ENCODE data around the gene KCTD17.
"Not testable (repeated sequence)": the region's sequence is repeated elsewhere in the genome, so short reads cannot be mapped to it uniquely, and the experiment has no call there.

The KCTD17 gene

DNA sequence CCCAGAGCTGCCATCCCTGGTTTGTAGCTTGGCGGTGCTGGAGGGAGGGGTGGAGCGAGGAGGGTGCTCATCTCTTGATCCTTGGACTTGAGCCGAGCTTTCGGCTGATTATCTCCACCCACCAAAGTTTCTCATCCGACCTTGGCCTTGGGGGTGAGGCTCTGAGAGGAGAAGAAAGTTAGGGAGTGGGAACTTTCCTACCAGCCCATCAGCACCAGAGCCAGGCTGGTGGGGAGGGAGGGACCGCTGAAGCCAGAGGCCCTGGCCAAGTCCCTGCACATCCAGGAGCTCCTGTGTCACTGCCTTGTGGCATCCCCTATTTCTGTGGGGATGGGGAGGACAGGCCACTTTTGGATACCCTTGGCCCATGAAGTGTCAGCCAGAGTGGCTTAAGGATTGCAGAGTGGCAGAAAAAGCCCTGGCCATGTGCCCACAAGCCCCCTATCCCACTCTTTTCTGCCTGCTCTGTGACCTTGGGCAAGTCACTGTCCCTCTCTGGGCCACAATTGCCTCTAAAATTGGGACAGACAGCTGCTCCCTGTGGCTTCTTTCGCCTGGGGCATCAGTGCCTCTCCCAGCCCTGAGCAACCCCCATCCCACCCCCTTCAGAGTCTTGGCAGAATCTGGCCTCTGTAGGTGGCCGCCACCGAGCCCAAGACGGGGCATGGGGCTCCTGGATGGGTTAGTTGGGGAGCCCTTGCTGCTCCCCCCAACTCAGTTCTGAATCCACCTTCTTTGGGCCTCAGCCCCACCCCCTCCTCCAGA, 10.3 kb downstream of the KCTD17 start:
- no peak for DNase-seq

GRCh38 chr22:37062376-37062675, 10.8 kb downstream of the KCTD17 start:
- DNase-seq = no peak

DNA sequence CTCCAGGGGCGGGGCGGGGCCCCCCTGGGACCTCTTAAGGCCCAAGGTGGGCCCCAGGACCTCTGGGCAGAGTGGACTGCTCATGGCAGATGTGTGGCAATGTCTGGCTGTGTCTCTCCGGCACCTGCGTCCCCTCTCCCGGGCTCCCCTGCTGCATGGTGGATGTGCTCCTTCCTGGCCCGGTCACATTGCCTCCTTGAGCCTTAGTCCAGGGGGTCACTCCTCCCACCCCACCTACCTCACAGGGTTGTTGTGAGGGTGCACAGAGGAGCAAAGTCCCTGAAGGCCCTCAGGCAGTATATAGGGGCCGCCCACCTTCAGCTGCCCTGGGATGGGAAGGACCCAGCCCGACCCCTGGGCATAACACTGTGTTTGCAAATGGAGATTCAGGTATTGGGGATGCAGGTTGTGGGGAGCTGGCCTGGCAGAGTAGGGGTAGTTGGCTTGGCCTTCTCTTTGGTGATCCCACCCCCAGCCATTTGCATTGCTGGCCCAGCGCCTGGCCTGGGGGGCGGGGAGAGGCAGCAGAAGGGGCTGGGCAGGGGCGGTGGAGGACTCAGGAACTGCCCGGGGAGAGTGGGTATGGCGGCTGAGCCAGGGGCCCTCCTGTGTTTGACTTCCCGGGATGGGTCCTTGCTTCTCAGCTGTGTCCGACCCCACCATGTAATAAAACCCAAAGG, 11.3 kb downstream of the KCTD17 start:
- DNase-seq = no peak

GRCh38 chr22:37063431-37064420, 12.2 kb downstream of the KCTD17 start:
- DNase-seq = peak; percentile 83

DNA sequence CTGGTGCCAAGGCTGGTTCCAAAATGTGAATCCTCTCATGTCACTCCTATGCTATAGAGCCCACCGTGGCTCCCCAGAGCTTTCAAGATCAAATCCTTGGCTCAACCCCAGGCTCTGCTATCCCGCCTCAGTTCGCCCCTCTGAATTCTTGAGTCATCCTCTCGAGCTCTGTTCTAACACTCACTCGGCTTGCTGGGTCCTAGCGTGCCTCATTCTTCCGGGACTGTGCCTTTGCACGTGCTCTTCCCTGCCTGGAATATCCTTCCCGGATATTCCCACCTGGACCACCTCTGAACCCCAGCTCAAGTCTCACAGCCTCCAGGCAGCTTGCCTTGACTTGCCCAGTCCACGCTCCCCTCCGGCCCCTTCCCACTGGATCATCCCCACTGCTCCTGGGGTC, 13.0 kb downstream of the KCTD17 start:
- no peak for DNase-seq

GRCh38 chr22:37065180-37065579, 13.6 kb downstream of the KCTD17 start:
- DNase-seq = no peak

GRCh38 chr22:37065961-37066360, 14.4 kb downstream of the KCTD17 start:
- DNase-seq = no peak

DNA sequence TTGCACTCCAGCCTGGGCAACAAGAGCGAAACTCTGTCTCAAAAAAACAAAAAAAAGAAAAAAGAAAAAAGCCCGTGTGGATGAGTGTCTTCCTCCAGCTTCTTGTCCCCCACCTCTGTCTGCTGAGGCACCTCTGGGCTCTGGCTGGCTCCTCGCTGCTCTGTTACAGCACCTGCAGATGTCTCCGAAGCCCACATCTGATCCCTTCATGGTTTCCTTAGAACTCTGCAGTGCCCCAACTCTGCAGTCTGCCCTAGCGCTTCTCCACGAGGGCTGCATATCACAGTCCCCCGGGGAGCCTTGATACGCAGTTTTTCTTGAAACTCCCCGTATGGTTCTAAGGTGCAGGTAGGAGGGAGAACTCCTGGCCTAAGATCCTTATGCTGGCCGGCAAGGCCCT, 15.9 kb downstream of the KCTD17 start:
- DNase-seq = no peak

- DNase-seq = no peak
Observed at GRCh38 chr22:37068859-37069258, 17.3 kb downstream of the KCTD17 start.

DNA sequence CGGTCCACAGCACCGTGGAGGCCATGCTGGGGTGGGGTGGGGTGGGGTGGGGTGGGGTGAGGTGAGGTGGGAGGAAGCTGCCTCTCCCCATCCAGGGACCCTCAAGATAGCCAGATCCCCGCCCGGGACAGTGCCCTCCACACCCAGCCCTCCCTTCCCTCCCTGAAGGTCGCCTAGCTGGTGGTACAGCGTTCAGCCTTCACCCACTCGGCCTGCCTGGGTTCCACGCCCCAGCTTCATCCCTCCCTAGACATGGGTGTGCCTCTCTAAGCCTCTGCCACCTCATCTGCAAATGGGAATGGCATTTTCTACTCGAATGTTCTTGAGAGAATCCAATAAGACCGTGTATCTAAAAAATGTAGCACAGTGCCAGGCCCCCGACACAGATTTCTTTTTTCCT, 17.8 kb downstream of the KCTD17 start:
- no peak for DNase-seq

DNA sequence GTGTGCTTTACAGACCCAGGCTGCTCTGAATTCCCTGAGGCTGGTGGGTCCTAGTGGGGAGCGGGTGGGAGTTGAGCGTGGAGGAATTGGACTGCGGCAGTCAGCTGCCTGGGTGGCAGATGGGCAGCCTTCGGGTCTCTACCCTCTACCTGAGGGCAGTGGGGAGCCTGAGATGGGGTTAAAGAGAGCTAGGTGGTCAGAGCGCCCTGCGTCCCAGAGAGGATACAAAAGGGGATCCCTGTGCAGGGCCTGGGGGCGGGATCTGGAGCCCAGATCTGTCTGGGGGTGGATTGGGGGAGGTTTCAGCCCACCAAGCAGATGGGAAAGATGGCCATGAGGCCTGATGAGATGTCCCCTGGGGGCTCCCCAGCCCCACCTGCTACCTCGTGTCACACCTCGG, 18.2 kb downstream of the KCTD17 start:
- no peak for DNase-seq

- DNase-seq = no peak
Observed at GRCh38 chr22:37070334-37070733, 18.8 kb downstream of the KCTD17 start.

DNA sequence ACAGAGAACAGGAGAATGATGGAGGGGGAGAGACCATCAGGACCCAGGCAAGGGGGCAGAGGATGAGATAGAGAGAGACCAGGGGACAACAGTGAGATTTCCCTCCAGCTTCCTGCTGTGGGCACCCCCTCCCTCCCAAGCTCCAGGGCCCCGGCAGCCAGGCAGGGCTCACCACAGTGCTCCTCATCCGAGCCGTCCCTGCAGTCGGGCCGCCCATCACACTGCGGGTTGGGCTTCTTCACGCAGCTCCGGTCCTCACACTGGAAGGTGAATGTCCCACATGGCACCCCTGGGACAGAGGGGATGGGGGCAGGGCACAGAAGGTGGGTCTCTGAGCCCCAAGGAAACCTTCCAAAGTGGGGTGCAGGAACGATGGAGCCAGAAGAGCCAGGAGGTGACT, 19.2 kb downstream of the KCTD17 start:
- no peak for DNase-seq

DNA sequence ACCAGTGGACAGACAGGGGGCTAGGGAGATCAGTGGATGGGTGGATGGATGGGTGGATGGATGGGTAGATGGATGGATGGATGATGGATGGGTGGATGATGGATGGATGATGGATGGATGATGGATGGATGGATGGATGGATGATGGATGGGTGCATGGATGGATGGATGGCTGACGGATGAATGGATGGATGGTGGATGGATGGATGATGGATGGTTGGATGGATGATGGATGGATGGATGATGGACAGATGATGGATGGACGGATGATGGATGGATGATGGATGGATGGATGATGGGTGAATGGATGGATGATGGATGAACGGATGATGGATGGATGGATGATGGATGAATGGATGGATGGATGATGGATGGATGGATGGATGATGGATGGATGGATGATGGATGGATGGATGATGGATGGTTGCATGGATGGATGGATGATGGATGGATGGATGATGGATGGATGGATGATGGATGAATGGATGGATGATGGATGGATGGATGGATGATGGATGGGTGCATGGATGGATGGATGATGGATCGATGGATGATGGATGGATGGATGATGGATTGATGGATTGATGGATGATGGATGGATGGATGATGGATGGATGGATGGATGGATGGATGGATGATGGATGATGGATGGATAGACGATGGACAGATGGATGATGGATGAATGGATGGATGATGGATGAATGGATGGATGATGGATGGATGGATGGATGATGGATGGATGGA, 20.5 kb downstream of the KCTD17 start:
- DNase-seq = not testable (repeated sequence)

DNA sequence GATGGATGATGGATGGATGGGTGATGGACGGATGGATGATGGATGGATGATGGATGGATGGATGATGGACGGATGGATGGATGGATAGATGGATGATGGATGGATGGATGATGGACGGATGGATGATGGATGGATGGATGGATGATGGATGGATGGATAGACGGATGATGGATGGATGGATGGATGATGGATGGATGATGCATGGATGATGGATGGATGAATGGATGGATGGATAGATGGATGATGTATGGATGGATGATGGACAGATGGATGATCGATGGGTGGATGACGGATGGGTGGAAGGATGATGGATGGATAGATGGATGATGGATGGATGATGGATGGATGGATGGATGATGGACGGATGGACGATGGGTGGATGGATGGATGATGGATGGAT, 21.1 kb downstream of the KCTD17 start:
- no peak for DNase-seq

- no peak for DNase-seq
Observed at GRCh38 chr22:37074537-37074936, 23.0 kb downstream of the KCTD17 start.

DNA sequence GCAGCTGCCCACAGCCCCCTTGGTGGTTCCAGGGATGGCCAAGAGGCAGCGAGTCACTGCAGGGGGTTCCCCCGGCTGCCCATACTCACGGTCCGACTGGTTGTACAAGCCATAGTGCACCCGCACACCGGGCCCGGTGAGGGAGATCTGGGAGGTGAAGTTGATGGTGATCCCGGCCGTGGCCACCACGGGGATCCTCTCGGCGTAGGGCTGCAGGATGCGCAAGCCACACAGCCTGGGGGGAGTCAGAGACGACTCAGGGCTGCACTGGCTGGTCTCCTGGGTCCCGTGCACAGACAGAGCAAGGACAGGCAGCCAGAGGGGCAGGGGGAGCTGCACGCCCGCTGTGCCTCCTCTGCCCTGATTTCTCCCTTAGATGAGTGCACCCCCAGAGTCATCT, 23.5 kb downstream of the KCTD17 start:
- no peak for DNase-seq

DNA sequence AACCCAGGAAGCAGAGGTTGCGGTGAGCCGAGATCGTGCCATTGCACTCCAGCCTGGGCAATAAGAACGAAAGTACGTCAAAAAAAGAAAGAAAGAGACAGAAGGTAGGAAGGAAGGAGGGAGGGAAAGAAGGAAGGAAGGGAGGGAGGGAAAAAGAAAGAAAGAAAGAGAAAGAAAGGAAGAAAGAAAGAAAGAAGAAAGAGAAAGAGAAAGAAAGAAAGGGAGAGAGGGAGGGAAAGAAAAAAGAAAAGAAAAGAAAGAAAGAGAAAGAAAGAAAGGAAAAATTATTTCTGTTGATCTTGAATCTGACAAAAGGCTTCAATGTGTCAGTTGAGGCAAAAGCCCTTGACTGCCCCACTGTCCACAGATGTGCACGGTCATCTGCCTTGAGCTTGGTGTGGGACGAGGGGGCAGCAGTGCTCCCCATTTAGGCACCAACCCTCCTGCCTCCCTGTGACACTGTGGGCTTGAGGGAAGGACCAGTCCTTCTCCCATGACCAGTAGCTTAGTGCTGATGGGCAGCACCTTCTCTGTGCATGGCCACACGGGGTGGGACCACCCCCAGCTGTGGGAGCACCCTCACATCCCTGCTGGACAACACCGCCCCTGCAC, 24.4 kb downstream of the KCTD17 start:
- no peak for DNase-seq

DNA sequence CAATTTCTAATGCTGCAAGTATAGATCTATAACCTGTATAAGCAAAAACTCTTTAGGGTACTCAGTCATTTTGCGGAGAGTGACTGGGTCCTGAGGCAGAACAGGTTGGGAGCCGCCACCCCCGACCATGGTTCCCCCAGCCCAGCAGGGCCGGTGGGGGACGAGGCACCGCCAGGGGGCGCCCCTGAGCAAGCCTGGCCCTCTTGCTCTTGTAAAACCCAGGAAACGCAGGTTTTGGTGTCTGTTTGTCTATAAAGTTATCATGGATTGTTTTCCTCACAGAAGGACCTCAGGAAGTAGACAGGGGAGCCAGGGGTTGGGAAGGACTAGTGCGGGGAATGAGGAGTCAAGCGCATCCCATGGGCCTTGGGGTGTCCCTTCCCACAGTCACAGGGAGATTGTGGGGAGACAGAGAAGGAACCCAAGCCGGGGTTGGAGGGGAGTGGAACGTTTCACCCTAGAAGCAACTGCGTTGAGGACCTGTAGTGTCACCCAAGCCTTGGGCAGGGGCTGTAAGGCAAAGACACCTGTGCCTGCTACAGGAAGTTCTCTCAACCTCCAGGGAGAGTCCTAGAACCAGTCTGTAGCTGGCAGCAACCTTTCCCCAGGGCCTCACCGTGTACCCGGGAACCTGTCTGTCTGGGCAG, 26.4 kb downstream of the KCTD17 start:
- no peak for DNase-seq

GRCh38 chr22:37079158-37079557, 27.6 kb downstream of the KCTD17 start:
- DNase-seq = no peak

- no peak for DNase-seq
Observed at GRCh38 chr22:37079668-37080171, 28.2 kb downstream of the KCTD17 start.

DNA sequence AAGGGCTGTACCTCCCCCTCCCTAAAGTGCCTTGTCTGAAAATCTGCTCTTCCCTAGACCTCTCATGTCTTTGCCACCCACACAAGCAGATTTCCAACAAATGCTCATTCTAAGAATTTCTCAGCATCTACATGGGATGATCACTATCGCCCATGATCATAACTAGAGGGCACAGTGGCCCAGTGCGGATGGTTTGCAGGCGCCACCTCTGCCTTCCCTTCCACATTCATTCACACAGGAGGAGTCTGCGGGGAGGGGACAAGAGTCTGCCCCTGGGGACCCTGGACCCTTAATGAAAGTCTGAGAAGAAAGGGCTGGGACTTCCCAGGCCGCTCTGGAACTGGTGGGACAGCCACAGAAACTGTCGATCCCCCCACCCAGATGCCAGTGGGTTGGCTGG, 28.9 kb downstream of the KCTD17 start:
- DNase-seq = no peak
